ENCODE results near the gene AMTN. TPM values are rescaled to one million over a fixed set of nuclear protein-coding genes. Genes with fewer than 3 reads are reported as not detected.

AMTN gene
- total RNA-seq, 2 donors from 2014 or later: not detected

DNA sequence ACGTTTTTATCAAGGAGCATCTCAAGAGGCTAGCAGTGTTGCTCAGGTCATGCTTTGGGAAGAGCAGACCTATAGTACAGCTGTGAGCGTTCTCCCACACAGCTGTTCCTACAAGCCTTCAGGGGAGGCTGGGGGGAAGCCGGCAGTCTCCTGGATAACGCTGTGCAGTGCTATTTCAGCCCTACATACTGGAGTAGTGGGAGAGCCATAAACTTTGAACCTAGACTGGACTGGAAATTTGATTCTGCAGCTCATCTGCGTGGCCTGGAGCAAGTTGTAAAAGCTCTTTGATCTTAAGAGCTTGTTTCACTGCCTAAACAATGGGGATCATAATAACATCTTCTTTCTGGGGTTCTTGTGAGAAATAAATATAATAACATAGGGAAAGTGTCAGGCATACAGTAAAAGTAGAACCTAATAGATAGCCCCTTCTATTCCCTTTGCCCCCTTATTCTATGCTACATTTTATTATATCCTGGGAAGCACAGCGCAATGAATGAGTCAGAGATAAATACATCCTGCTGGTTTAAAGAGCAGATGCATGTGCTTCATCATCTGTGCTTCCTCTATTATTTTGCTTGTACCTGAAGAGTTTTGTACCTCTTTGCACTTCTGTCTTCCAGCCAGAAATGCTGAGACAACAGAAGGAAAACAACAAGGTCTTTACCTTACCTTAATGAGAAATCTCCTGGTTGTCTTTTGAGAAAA, 59.0 kb downstream of the AMTN start:
- DNase-seq (ENCODE audit: low spot score) (no peak), ATAC-seq (ENCODE audit: insufficient number of reproducible peaks, low FRiP score, low read depth) (no peak)
- Histone ChIP-seq H3K36me3 (no peaks in the 10 kb centered on the region), H3K4me1 (ENCODE audit: control insufficient read depth in 1 of 2, low read depth in 2 of 2) (no peaks in the 10 kb centered on the region), H3K27ac (no peak overlapping the region), H3K9me3 (no peaks in the 10 kb centered on the region), H3K27me3 (replicated peaks; ENCODE audit: insufficient read depth) (no peaks in the 10 kb centered on the region), H3K4me3 (no peak overlapping the region)
- TF ChIP-seq, protein P1, sequence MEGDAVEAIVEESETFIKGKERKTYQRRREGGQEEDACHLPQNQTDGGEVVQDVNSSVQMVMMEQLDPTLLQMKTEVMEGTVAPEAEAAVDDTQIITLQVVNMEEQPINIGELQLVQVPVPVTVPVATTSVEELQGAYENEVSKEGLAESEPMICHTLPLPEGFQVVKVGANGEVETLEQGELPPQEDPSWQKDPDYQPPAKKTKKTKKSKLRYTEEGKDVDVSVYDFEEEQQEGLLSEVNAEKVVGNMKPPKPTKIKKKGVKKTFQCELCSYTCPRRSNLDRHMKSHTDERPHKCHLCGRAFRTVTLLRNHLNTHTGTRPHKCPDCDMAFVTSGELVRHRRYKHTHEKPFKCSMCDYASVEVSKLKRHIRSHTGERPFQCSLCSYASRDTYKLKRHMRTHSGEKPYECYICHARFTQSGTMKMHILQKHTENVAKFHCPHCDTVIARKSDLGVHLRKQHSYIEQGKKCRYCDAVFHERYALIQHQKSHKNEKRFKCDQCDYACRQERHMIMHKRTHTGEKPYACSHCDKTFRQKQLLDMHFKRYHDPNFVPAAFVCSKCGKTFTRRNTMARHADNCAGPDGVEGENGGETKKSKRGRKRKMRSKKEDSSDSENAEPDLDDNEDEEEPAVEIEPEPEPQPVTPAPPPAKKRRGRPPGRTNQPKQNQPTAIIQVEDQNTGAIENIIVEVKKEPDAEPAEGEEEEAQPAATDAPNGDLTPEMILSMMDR (IDR thresholded peaks at IDR 0.05): no peak

DNA sequence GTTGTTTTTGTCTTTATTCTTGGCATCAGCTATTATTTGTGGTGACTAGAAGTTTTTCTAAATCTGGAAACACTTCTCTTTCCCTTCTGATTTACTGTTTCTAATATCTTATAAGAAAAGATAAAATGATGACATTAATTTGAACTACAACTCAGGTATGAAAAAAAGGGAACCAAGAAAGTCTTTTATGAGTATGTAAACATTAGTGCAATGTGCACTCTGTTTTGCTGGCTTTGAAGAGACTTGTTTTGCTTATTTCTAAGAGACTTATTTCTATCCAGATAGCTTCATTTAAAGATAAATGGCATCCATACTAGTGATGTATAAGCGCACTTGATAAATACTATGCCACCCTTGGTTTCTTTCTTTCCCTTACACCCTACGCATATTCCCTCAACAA, 63.6 kb downstream of the AMTN start:
- ATAC-seq (ENCODE audit: insufficient number of reproducible peaks, low FRiP score, low read depth) (no peak), DNase-seq (ENCODE audit: low spot score) (no peak)
- Histone ChIP-seq H3K4me1 (ENCODE audit: control insufficient read depth in 1 of 2, low read depth in 2 of 2) (no peaks in the 10 kb centered on the region), H3K36me3 (no peaks in the 10 kb centered on the region), H3K27ac (no peak overlapping the region), H3K4me3 (no peak overlapping the region), H3K9me3 (no peaks in the 10 kb centered on the region), H3K27me3 (replicated peaks; ENCODE audit: insufficient read depth) (no peaks in the 10 kb centered on the region)
- TF ChIP-seq, protein P1 (IDR thresholded peaks at IDR 0.05): no peak

Other genes with a start within 250 kb of the AMTN start
- gene CABS1, start 183.6 kb upstream of the AMTN start, total RNA-seq: not detected
- not detected for gene SMR3A, start 157.8 kb upstream of the AMTN start, total RNA-seq
- gene SMR3B, start 135.4 kb upstream of the AMTN start, total RNA-seq: not detected
- not detected for gene OPRPN, start 120.6 kb upstream of the AMTN start, total RNA-seq
- gene MUC7, start 46.4 kb upstream of the AMTN start, total RNA-seq: not detected
- gene AMBN, start 73.7 kb downstream of the AMTN start, total RNA-seq: not detected
- gene ENAM, start 110.2 kb downstream of the AMTN start, total RNA-seq: not detected
- gene JCHAIN, start 147.9 kb downstream of the AMTN start, total RNA-seq: 1 to 10 TPM; 1.6 to 7.9 TPM
- gene UTP3, start 170.0 kb downstream of the AMTN start, total RNA-seq: 10 to 100 TPM; 15.2 to 32.6 TPM
- 10 to 100 TPM; 72.7 to 100.0 TPM for gene RUFY3, start 203.4 kb downstream of the AMTN start, total RNA-seq

Data from thoracic aorta (tissue), 2 donors.